HCT116 (cell line): ENCODE results near the gene STAT6. TPM values are rescaled to one million over a fixed set of nuclear protein-coding genes. Genes with fewer than 3 reads are reported as not detected.

Experiments used
- ATAC-seq: fragments of 200-7000 bp; cut with Tn5 transposase; 2 replicates; pipeline ENCODE4 v1.9.1; 2020; ENCODE audit warnings: mild to moderate bottlenecking, moderate library complexity
- BruUV-seq: library from RNA; stranded (reverse); fragments of 400-500 nt; replicated peaks from 2 replicates; lab custom pipeline; 2021; lab: Mats Ljungman, UMichigan
- CTCF ChIA-PET: fragments of 300-600 bp; sonication (Branson Sonifier 250); formaldehyde crosslinking; loops from one replicate; lab custom pipeline; 2021; ENCODE audit warnings: antibody characterized with exemption; lab: Charles Lee
- POLR2A ChIA-PET: fragments of 300-600, 350-600 bp; sonication (Branson Sonifier 250); formaldehyde crosslinking; loops from one replicate; lab custom pipeline; 2021; ENCODE audit warnings: antibody characterized with exemption; lab: Charles Lee
- RAD21 ChIA-PET, 2 experiments: fragments of 300-600 bp; sonication (Branson Sonifier 250); formaldehyde crosslinking; loops; one replicate each; lab custom pipeline; 2023; ENCODE audit warnings: low total read pairs in 2 of 2; ENCODE audit not compliant: uncharacterized antibody in 2 of 2, unreplicated experiment in 2 of 2, low non-redundant PET in 1 of 2; lab: Charles Lee
- DNase-seq: peaks from one replicate; pipeline ENCODE4 v3.0.0-alpha.2; 2010; ENCODE audit warnings: low read depth, low spot score
- H2AFZ ChIP-seq: fragments of 200-600 bp; shearing (Covaris generic), sonication (generic); 2 replicates; pipeline ENCODE4 v1.6.1; 2017; ENCODE audit warnings: low read depth, mixed run types, mixed read lengths, antibody characterized with exemption, low read length; ENCODE audit not compliant: poor library complexity, severe bottlenecking
- H3K27ac ChIP-seq: 2 replicates; pipeline ENCODE4 v1.5.1; 2012; ENCODE audit warnings: low read depth, low read length
- H3K27me3 ChIP-seq: fragments of 200-600 bp; sonication (generic); 2 replicates; pipeline ENCODE4 v1.6.1; 2016; ENCODE audit warnings: mixed run types, low read length, mixed read lengths; ENCODE audit not compliant: insufficient read depth
- H3K36me3 ChIP-seq, 2 experiments: fragments of 200-500 bp in 1 of 2; fragments of 200-600 bp in 1 of 2; sonication (Bioruptor generic) in 1 of 2; sonication (generic) in 1 of 2; 2 replicates each; pipeline versions ENCODE4 v1.5.1 to v1.6.1; 2014 to 2016; ENCODE audit warnings: low read length in 2 of 2, inconsistent platforms in 1 of 2, mixed read lengths in 1 of 2, mixed run types in 1 of 2; ENCODE audit not compliant: insufficient read depth in 2 of 2, control insufficient read depth in 1 of 2
- H3K4me1 ChIP-seq, 2 experiments: fragments of 200-600 bp in 1 of 2; sonication (generic) in 1 of 2; 2 replicates each; pipeline versions ENCODE4 v1.5.1 to v1.6.1; 2012 to 2017; ENCODE audit warnings: low read length in 2 of 2, inconsistent platforms in 1 of 2, mild to moderate bottlenecking in 1 of 2, mixed read lengths in 1 of 2, mixed run types in 1 of 2, moderate library complexity in 1 of 2; ENCODE audit not compliant: insufficient read depth in 2 of 2, control insufficient read depth in 1 of 2
- H3K4me2 ChIP-seq: fragments of 200-600 bp; sonication (generic); 2 replicates; pipeline ENCODE4 v1.6.1; 2017; ENCODE audit warnings: mixed run types, low read length, mixed read lengths
- H3K4me3 ChIP-seq, 2 experiments: fragments of 200-600 bp in 1 of 2; sonication (generic) in 1 of 2; replicated peaks in 1 of 2; 2 replicates each; pipeline ENCODE4 v1.5.1; 2011 to 2016; ENCODE audit warnings: low read length in 2 of 2, control low read depth in 1 of 2, low read depth in 1 of 2, mild to moderate bottlenecking in 1 of 2, mixed read lengths in 1 of 2, mixed run types in 1 of 2
- H3K79me2 ChIP-seq: fragments of 200-600 bp; sonication (generic); 2 replicates; pipeline ENCODE4 v1.6.1; 2017; ENCODE audit warnings: mild to moderate bottlenecking, mixed run types, low read length, moderate library complexity, mixed read lengths; ENCODE audit not compliant: insufficient read depth
- H3K9ac ChIP-seq: fragments of 200-600 bp; sonication (generic); 2 replicates; pipeline ENCODE4 v1.6.1; 2016; ENCODE audit warnings: low read length, mixed read lengths
- H3K9me2 ChIP-seq: fragments of 200-600 bp; sonication (generic), shearing (Covaris generic); 2 replicates; pipeline ENCODE4 v1.6.1; 2017; ENCODE audit warnings: mixed run types, mild to moderate bottlenecking, moderate library complexity; ENCODE audit not compliant: insufficient read depth
- H3K9me3 ChIP-seq, 2 experiments: fragments of 200-500 bp in 1 of 2; fragments of 200-600 bp in 1 of 2; sonication (Bioruptor generic) in 1 of 2; sonication (generic) in 1 of 2; 2 replicates each; pipeline ENCODE4 v1.6.1; 2014 to 2017; ENCODE audit warnings: low read length in 2 of 2, mixed read lengths in 2 of 2, inconsistent platforms in 1 of 2, low read depth in 1 of 2, mild to moderate bottlenecking in 1 of 2, mixed run types in 1 of 2, moderate library complexity in 1 of 2; ENCODE audit not compliant: control insufficient read depth in 1 of 2, insufficient read depth in 1 of 2
- H4K20me1 ChIP-seq: fragments of 200-600 bp; sonication (generic), shearing (Covaris generic); 2 replicates; pipeline ENCODE4 v1.6.1; 2017; ENCODE audit warnings: mixed run types, mild to moderate bottlenecking, moderate library complexity; ENCODE audit not compliant: insufficient read depth
- EGR1 ChIP-seq: IDR thresholded peaks from 2 replicates; pipeline ENCODE4 v1.6.1; 2012; ENCODE audit warnings: low read depth
- ELF1 ChIP-seq: IDR thresholded peaks from 2 replicates; pipeline ENCODE4 v1.6.1; 2012; ENCODE audit warnings: low read depth, borderline replicate concordance
- EZH2 ChIP-seq: fragments of 200-600 bp; sonication (generic); IDR thresholded peaks from 2 replicates; pipeline ENCODE4 v1.6.1; 2017; ENCODE audit warnings: antibody characterized with exemption, mixed run types
- JUND ChIP-seq: IDR thresholded peaks from 2 replicates; pipeline ENCODE4 v1.6.1; 2012
- POLR2A ChIP-seq: IDR thresholded peaks from 2 replicates; pipeline ENCODE4 v1.7.0; 2011; ENCODE audit warnings: borderline replicate concordance; ENCODE audit not compliant: insufficient read depth, insufficient read length; ENCODE audit errors: extremely low read depth
- RAD21 ChIP-seq: IDR thresholded peaks from 2 replicates; pipeline ENCODE4 v1.6.1; 2012; ENCODE audit warnings: low read depth, mild to moderate bottlenecking
- YY1 ChIP-seq: IDR thresholded peaks from 2 replicates; pipeline ENCODE4 v1.6.1; 2011; ENCODE audit warnings: low read length, low read depth, moderate library complexity, mild to moderate bottlenecking; ENCODE audit not compliant: insufficient replicate concordance; ENCODE audit errors: extremely low read depth
- ZNF274 ChIP-seq: fragments of 200-500 bp; sonication (Bioruptor generic); IDR thresholded peaks from 2 replicates; pipeline ENCODE4 v1.6.1; 2014; ENCODE audit warnings: mild to moderate bottlenecking, low read depth, low read length, inconsistent platforms
- intact Hi-C: fragments of 100-400 bp; cut with micrococcal nuclease; formaldehyde crosslinking; loops from 2 replicates; pipeline ENCODE4 v1.10.0; 2022
- total RNA-seq: library from RNA; stranded (reverse); gene quantifications from one replicate; pipeline ENCODE4 v1.2.1, GENCODE V29; 2021; ENCODE audit not compliant: unreplicated experiment
- TF ChIP-seq, protein P1 (sequence below), 3 experiments: fragments of 200-600 bp in 1 of 3; sonication (generic) in 1 of 3; IDR thresholded peaks in 2 of 3; conservative IDR thresholded peaks in 1 of 3; 2 replicates each; pipeline ENCODE4 v1.5.1; 2012 to 2017; ENCODE audit warnings: low read depth in 2 of 3, low read length in 2 of 3, antibody characterized with exemption in 1 of 3, borderline replicate concordance in 1 of 3, control low read depth in 1 of 3, mild to moderate bottlenecking in 1 of 3, mixed read lengths in 1 of 3, mixed run types in 1 of 3, moderate library complexity in 1 of 3; ENCODE audit not compliant: insufficient read depth in 1 of 3

Gene STAT6
- total RNA-seq, 1 experiment from 2014 or later, result 78.5 TPM

DNA sequence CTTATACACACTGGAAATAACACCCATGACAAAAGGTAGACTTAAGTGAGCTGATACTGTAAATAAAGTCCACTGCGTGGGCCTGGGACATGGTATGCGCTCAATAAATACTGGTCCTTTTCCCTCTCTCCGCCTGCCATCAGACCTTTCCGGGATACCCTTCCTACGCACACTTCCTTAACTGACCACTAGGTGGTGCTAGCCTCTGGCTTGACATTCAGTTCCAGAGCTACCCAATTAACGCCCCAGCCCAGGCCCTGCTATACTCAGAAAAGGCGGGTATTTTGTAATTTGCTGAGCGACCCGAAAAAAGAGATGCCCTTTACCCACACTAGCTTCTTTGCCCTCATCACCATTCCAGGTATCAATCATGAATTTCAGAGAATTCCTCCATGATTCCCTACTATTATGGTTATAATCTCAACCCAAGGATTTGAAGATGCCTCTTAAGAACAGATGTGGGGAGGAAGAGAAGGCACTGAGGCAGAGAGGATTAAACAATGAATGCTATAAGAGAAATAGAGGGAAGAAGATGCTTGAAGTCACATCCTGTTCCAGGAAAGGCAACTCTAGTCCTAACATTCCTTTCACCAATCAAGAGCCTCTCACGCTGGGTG is 13.2 kb upstream of the STAT6 start:
- Histone ChIP-seq H3K79me2 (no peaks in the 10 kb centered on the region), H3K27ac (no peak overlapping the region), H3K4me2 (no peak overlapping the region), H3K27me3 (no peaks in the 10 kb centered on the region), H3K9me2 (no peaks in the 10 kb centered on the region), H2AFZ (peak overlapping the region; percentile 82), H3K9ac (no peak overlapping the region), H3K4me3 (no peak overlapping the region), H4K20me1 (no peaks in the 10 kb centered on the region), H3K4me1 (peaks cover 9 to 27% of the 10 kb centered on the region in 2 experiments), H3K9me3 (peaks cover 6 to 7% of the 10 kb centered on the region in 2 experiments; a peak in 1 of 4 replicates), H3K36me3 (no peaks in the 10 kb centered on the region)
- TF ChIP-seq JUND, result no peak
- TF ChIP-seq, protein P1, sequence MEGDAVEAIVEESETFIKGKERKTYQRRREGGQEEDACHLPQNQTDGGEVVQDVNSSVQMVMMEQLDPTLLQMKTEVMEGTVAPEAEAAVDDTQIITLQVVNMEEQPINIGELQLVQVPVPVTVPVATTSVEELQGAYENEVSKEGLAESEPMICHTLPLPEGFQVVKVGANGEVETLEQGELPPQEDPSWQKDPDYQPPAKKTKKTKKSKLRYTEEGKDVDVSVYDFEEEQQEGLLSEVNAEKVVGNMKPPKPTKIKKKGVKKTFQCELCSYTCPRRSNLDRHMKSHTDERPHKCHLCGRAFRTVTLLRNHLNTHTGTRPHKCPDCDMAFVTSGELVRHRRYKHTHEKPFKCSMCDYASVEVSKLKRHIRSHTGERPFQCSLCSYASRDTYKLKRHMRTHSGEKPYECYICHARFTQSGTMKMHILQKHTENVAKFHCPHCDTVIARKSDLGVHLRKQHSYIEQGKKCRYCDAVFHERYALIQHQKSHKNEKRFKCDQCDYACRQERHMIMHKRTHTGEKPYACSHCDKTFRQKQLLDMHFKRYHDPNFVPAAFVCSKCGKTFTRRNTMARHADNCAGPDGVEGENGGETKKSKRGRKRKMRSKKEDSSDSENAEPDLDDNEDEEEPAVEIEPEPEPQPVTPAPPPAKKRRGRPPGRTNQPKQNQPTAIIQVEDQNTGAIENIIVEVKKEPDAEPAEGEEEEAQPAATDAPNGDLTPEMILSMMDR (IDR thresholded peaks at IDR 0.05 in 2 of 3, conservative IDR thresholded peaks at IDR 0.05 in 1 of 3; ENCODE audit: borderline replicate concordance in 1 of 3, insufficient read depth in 1 of 3, low read depth in 2 of 3, low read length in 2 of 3), result peak; percentile 88 to 94 (median 92)
- no peak for TF ChIP-seq EZH2
- TF ChIP-seq POLR2A, result no peak
- peak; percentile 50 for TF ChIP-seq YY1
- TF ChIP-seq ZNF274, result no peak
- peak; percentile 84 for TF ChIP-seq RAD21
- 0 out of 2 replicates have a peak, but pooled peaks have one; percentile 12 for TF ChIP-seq EGR1
- TF ChIP-seq ELF1, result no peak; the same call in 1 of the 2 replicates
- RAD21 ChIA-PET, result interaction anchor here (0.9 to 1.1 kb wide), 3 partner anchors 49 to 52 kb away, joined by 3 to 7 read pairs (median 4); no protein-coding TSS in a partner anchor
- BruUV-seq, result no TSS peak
- DNase-seq (peak; percentile 56), ATAC-seq (peak; percentile 56)
- CTCF ChIA-PET, result interaction anchor here (0.5 to 5.8 kb wide), 18 partner anchors 13 to 1443 kb away, joined by 3 to 44 read pairs (median 3); partner anchors contain the start of genes NAB2, NEMP1, SHMT2 and STAT6
- POLR2A ChIA-PET, result interaction anchor here (1.1 to 1.2 kb wide), 2 partner anchors 13 to 51 kb away, joined by 3 read pairs; partner anchors contain the start of gene STAT6
- intact Hi-C loops, result loop anchor here (1.0 to 10.0 kb wide), 3 partner anchors 49 to 120 kb away; no protein-coding TSS in a partner anchor
